Stimulated activated naive CD8-positive, alpha-beta T cell treated with anti-CD3 and anti-CD28 coated beads, Interleukin-15, Interleukin-2, amounts not matched to agents 100 ng/mL and 50 ng/mL, for 24 hours (primary cell): Measurements from ENCODE around the gene DRGX.

ENCODE experiments used
- H3K27ac Mint-ChIP-seq: one replicate; pipeline ENCODE4 v1.8.0; 2021; ENCODE audit warnings: mild to moderate bottlenecking, mixed read lengths
- H3K27me3 Mint-ChIP-seq: one replicate; pipeline ENCODE4 v1.8.0; 2021; ENCODE audit warnings: mixed read lengths
- H3K36me3 Mint-ChIP-seq: one replicate; pipeline ENCODE4 v1.8.0; 2021; ENCODE audit warnings: low read depth, mixed read lengths
- H3K4me1 Mint-ChIP-seq: one replicate; pipeline ENCODE4 v1.8.0; 2021; ENCODE audit warnings: low read depth, mixed read lengths
- H3K4me3 Mint-ChIP-seq: one replicate; pipeline ENCODE4 v1.8.0; 2021; ENCODE audit warnings: mild to moderate bottlenecking, mixed read lengths
- H3K9me3 Mint-ChIP-seq: one replicate; pipeline ENCODE4 v1.8.0; 2021; ENCODE audit warnings: mixed read lengths

Gene DRGX

DNA sequence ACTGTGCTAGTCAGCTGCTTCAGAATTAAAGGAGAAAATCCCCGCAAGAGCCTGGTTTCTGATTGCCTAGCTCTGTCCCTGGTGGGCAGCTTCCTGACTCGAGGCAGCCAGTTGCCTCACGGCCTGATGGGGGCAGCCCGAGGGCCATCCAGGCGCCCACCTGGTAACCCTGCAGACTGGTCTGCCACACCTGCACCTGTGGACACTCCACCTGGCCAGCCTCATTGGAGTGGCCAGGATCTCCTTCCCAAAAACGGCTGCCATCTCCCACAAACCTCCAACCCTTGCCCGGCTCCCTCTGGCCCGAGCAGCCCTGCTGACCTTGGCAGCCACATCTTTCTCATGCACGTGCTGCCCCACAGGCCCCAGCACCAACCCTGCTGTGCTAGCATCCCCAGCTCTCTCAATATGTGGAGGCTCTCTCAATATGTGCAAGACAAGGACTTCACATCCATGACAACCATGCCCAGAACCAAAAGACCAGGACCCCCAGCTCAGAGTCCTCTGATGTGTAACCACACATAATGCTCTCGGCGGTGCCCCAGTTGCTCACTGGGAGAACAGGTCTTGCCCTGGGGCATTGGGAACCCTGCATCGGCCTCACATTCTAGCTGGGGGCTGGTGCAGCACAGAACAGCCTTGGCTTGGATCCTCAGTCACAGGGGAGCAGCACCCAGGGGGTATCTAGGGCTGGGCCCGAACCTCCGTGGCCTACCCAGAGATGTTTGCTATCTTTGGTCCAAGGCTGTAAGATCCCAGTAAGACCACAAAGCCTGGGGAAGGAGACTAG is 14.6 kb downstream of the DRGX start:
- Mint-ChIP-seq H3K4me1 (no peaks in the 10 kb centered on the region), H3K4me3 (no peak overlapping the region), H3K27ac (no peak overlapping the region), H3K27me3 (peaks cover 4% of the 10 kb centered on the region), H3K36me3 (no peaks in the 10 kb centered on the region), H3K9me3 (no peaks in the 10 kb centered on the region)

DNA sequence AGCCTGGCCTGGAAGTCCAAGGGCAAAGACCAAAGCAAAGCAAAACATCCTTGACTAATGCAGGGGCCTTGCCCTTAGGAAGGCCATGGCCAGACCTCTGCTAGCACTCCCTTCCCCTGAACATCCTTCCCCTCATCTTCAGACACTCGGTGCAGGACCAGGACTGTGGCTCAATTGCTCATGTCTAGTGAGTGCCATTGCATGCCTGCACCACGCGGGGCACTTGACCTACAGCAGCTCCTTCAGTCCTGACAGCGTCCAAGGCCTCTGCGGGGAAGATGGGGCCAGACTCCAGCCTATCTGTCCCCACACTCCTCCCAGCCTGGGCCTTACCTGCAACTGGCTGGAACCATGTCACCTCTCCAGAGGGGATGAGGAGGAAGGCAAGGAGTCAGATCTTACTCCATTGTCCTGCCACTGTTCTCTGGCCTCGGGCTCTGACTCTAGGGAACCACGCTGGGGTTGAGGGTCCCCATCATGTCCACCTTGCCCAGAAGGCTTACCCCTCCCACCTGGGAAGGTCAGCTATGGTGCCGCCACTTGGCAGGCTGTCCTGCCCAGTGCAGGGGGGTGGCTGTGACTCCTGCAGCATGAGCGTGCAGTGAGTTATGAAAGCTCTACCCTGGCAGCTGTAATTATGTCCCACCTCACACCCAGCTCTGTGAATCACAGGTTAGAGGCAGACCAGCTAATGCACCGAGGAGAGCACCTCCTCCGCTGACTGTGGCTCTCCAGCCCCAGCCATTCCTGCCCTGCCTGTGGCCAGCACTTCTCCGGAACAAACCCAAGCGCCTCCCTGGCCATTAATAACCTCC is 16.1 kb downstream of the DRGX start:
- no peaks in the 10 kb centered on the region for H3K4me1 Mint-ChIP-seq
- H3K36me3 Mint-ChIP-seq: no peaks in the 10 kb centered on the region
- no peak overlapping the region for H3K4me3 Mint-ChIP-seq
- H3K27me3 Mint-ChIP-seq: no peaks in the 10 kb centered on the region
- no peaks in the 10 kb centered on the region for H3K9me3 Mint-ChIP-seq
- no peak overlapping the region for H3K27ac Mint-ChIP-seq

DNA sequence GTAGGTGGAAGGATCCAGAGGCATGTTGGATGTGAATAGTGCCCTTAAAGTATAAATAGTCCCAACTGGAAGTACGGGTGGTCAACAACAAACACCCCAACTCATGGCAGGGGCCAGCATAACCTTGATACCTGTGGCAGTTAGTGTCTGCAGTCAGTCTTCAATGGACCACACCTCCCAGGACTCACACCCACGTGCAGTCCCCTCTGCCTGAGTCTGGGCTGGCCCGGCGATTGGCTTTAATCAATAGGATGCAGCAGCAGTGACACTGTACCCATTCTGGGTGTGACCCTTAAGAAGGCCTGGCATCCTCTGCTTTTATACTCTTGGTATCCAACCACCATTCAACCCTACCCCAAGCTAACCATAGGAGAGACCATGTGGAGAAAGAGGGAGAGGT is 18.6 kb downstream of the DRGX start:
- H3K4me1 Mint-ChIP-seq: no peaks in the 10 kb centered on the region
- H3K27ac Mint-ChIP-seq: no peak overlapping the region
- H3K4me3 Mint-ChIP-seq: no peak overlapping the region
- H3K9me3 Mint-ChIP-seq: no peaks in the 10 kb centered on the region
- H3K36me3 Mint-ChIP-seq: no peaks in the 10 kb centered on the region
- peaks cover 9% of the 10 kb centered on the region for H3K27me3 Mint-ChIP-seq

DNA sequence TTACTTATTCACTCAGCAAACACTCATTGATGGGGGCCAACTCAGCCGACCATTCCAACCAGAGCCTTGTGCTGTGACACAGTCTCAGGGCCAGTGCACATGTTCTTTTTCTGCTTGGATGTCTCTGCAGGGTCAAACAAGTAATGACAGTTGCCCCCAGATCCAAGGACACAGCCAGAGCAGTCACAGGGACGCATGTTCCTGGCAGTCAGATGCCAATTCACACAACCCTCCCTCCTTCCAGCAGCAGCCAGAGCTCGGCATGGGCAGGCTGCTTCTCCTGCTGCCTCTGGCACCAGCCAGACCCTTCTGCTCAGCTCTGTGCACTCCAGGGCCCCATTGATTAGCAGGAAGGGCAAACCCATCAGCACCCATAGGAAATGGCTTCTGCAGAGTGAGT is 20.3 kb downstream of the DRGX start:
- peaks cover 17% of the 10 kb centered on the region for H3K27me3 Mint-ChIP-seq
- no peaks in the 10 kb centered on the region for H3K4me1 Mint-ChIP-seq
- H3K27ac Mint-ChIP-seq: no peak overlapping the region
- no peaks in the 10 kb centered on the region for H3K9me3 Mint-ChIP-seq
- H3K36me3 Mint-ChIP-seq: no peaks in the 10 kb centered on the region
- H3K4me3 Mint-ChIP-seq: no peak overlapping the region

DNA sequence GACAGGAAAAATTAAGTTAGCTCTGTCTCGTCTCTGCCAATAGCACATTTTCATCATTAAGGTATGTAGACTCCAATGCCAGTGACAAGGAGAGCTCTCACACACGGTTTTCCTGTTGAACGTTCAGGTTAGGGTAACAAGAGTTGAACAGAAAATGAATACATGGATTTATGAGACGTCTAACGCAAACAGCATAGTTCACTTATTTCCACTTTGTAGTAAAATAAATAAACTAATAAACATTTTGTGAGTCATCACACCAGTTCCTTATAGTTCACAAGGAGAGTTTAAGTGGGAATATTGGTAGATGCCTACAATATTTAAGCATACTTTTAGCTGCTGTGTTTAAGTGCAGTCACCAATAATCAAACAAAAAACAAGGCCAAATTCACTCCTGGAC is 21.1 kb downstream of the DRGX start:
- Mint-ChIP-seq H3K27me3 (peaks cover 17% of the 10 kb centered on the region), H3K27ac (no peak overlapping the region), H3K4me1 (no peaks in the 10 kb centered on the region), H3K9me3 (no peaks in the 10 kb centered on the region), H3K4me3 (no peak overlapping the region), H3K36me3 (no peaks in the 10 kb centered on the region)

DNA sequence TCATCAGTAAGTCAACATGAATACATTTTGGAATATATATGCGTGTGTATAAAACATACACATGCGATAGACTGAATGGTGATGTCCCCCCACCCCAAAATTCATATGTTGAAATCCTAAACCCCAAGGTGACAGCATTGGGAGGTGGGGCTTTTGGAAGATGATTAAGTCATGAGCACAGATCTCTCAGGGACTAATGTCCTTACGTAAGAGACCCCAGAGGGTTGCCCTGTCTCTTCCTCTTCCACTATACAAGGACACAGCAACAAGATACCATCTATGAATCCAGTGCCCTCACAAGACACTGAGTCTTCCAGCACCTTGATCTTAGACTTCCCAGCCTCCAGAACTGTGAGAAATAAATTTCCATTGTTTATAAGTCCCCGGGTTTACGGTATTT is 22.5 kb downstream of the DRGX start:
- Mint-ChIP-seq H3K9me3 (no peaks in the 10 kb centered on the region), H3K27ac (no peak overlapping the region), H3K27me3 (peaks cover 17% of the 10 kb centered on the region), H3K4me3 (no peak overlapping the region), H3K4me1 (no peaks in the 10 kb centered on the region), H3K36me3 (no peaks in the 10 kb centered on the region)

DNA sequence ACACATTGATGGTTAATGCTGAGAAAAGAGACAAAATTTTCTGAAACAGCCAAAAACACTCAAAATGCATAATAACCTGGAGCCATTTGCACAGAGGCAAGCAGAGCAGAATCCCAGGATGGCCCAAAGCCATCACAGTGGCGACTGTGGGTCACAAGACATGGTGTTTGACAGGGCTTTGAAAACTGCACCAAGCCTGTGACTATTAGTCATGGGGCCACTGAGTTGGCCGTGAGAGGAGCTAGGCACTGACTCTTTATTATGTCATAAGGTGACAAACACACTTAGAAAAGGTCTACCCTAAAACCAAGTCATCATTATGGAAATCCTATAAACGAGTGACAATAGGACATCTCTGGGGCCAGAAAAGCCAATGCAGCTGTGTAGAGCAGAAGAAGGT is 23.9 kb downstream of the DRGX start:
- H3K4me3 Mint-ChIP-seq: no peak overlapping the region
- H3K27ac Mint-ChIP-seq: no peak overlapping the region
- no peaks in the 10 kb centered on the region for H3K9me3 Mint-ChIP-seq
- H3K36me3 Mint-ChIP-seq: no peaks in the 10 kb centered on the region
- no peaks in the 10 kb centered on the region for H3K4me1 Mint-ChIP-seq
- H3K27me3 Mint-ChIP-seq: peaks cover 17% of the 10 kb centered on the region

DNA sequence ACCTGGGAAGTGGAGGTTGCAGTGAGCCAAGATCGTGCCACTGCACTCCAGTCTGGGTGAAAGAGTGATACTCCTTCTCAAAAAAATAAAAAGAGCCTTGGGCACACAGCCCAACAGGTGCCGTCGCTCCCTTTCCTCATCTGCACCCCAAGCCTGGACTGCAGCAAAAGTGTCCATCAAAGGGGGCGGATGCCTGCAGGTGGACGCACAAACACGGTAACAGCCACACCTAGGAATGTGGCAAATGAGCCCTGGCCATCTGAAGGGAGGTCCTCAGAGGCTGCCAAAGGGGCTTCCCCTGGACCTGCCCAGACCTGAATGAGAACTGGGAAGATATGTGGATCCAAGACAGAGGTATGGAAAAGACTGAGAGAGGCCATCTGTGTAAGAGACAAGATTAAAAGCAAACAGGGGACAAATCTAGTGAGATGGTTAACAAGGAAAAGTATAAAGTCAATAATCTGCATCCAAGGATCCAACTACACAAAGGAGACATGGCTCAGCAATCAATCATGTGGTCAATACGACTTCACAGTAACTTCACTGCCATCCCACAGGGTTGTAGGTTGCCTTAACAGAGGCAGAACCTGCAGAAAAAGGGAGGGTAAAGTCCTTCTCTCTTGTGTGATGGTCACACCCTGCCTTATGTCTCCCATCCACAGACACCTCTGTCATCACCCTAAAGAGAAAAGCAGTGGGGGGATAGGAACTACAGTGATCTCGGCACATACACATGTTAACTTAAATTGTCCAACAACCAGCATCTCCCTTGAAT is 25.4 kb downstream of the DRGX start:
- no peaks in the 10 kb centered on the region for H3K36me3 Mint-ChIP-seq
- H3K27me3 Mint-ChIP-seq: peaks cover 17% of the 10 kb centered on the region
- no peaks in the 10 kb centered on the region for H3K4me1 Mint-ChIP-seq
- H3K4me3 Mint-ChIP-seq: no peak overlapping the region
- H3K9me3 Mint-ChIP-seq: no peaks in the 10 kb centered on the region
- H3K27ac Mint-ChIP-seq: no peak overlapping the region

DNA sequence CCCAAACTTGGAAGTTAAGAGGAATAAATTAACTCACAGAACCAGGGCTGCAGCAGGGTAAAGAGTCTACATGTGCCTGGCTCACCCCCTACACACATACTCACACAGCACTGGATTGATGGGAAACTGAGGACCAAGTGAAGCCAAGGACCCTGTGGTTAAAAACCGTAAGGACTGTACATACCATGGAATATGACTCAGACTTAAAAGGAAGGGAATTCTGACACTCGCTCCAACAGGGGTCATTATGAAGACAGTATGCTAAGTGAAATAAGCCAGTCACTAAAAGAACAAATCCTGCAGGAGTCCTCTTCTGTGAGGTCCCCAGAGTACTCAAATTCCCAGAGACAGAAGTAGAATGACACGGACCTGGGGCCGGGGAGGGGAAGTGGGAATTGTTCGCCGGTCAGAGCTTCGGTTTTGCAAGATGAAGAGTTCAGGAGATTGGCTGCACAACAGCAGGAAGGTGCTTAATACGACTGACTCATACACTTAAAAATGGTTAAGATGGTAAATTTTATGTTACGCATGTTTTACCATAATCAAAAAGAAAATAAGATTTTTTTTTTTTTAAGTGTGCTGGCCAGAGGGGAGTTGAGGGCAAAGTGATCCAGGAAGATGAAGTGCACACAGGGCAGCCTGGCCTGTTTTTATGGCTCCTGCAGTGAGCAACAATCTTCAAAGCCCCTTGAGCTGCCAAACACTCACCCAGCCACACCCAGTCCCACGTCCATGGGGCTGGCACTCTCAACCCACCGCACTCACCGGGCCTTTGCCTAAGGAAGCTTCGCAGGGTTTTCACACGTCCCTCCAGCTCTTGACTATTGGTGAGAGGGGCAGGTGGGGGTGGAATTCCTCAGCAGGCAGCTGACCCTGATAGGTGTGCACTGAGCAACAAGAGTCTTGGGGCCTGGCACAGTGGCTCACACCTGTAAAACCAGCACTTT is 26.4 kb downstream of the DRGX start:
- no peaks in the 10 kb centered on the region for H3K9me3 Mint-ChIP-seq
- H3K36me3 Mint-ChIP-seq: no peaks in the 10 kb centered on the region
- H3K4me3 Mint-ChIP-seq: no peak overlapping the region
- no peak overlapping the region for H3K27ac Mint-ChIP-seq
- no peaks in the 10 kb centered on the region for H3K4me1 Mint-ChIP-seq
- H3K27me3 Mint-ChIP-seq: peaks cover 17% of the 10 kb centered on the region

DNA sequence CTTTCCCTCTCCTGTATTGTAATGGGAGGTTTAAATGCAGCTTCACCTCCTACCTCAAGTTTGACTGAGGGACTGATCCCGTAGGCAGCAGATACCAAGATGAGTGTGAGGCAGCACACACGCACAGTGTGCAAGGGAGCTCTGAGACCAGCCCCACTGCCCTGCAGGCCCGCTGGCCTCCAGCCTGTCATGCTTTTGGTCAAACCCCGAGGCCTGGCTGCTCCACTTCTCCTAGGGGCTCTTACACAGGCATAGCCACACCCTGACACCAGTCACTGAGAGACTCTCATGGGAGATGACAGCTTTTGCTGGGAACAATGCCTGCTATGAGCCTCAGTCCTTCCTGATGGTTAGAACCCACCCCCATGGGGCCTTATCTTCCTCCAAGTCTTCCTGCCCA is 27.6 kb downstream of the DRGX start:
- Mint-ChIP-seq H3K9me3 (no peaks in the 10 kb centered on the region), H3K4me3 (no peak overlapping the region), H3K4me1 (no peaks in the 10 kb centered on the region), H3K27ac (no peak overlapping the region), H3K27me3 (peaks cover 12% of the 10 kb centered on the region), H3K36me3 (no peaks in the 10 kb centered on the region)

DNA sequence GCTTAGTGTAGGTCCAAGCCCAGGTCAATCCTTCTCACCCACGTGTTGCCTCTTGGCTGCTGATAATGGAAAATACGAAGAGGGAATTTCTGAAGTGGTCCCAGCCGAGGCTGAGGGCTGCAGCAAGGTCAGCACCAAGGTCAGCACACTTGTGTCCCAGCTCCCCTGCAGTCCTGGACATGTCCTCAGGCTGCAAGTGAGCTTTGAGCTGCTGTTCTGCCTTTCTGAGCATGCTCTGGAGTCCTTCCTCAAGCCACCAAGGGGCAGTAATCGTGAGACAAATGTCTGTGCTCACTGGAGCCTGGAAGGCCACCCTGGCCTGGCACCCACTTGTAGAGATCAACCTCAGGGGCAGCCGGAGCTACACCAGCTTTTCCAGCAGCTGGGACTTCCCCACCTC is 28.3 kb downstream of the DRGX start:
- no peaks in the 10 kb centered on the region for H3K9me3 Mint-ChIP-seq
- peaks cover 10% of the 10 kb centered on the region for H3K27me3 Mint-ChIP-seq
- H3K27ac Mint-ChIP-seq: no peak overlapping the region
- H3K36me3 Mint-ChIP-seq: no peaks in the 10 kb centered on the region
- H3K4me1 Mint-ChIP-seq: peaks cover 3% of the 10 kb centered on the region
- no peak overlapping the region for H3K4me3 Mint-ChIP-seq

DNA sequence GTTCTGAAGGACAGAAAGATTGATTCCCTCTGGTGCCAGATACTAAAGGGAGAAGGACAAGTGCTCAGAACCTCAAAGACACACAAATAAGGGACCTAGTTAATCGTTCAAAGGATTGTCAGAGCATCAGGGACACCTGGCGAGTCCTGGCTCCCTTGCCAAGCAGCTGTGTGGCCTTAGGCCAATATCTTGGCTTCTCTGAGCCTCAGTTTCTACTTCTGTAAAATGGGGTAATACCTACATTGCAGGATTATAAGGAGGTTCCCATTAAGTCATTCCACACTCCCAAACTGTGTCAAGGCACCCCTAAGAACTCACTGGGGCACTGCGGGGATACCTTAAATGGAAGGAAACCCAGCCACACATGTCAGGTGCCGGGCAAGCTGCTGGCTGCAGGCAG is 29.4 kb downstream of the DRGX start:
- no peak overlapping the region for H3K27ac Mint-ChIP-seq
- peaks cover 3% of the 10 kb centered on the region for H3K4me1 Mint-ChIP-seq
- H3K4me3 Mint-ChIP-seq: no peak overlapping the region
- no peaks in the 10 kb centered on the region for H3K9me3 Mint-ChIP-seq
- peaks cover 3% of the 10 kb centered on the region for H3K27me3 Mint-ChIP-seq
- no peaks in the 10 kb centered on the region for H3K36me3 Mint-ChIP-seq

DNA sequence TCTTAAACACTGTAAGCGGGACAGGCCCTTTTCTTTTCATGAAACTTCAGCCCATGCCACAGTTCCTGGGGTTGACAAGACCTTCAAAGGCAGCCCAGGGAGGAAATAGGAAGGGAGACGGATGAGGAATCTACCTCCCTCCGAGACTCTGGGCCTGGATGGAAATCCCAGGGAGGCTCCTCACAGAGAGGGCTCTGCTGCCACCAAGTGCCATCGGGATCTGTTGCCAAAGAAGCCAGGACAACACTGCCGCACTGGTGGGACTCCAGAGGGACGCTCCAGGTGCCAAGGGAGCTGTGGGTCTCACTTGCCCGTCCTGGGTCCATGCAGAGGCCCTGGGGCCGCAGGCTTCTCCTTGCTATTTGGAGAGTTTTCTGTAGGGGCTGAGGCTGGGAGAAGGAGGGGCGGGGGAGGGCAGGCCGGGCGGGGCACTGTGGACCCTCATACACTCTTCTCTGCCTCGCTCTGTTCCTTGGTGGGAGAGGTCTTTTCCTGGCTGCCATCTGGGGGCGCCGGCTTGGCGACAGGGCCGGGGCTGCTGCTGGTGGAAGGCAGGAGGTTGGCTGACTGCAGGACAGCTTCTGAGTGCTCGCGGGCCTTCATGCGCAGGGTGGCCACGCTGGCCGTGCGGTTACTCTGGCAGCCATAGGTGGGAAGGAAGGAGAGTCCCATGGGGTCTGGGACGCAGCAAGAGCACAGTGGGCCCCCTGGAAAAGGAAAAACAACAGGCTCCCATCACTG is 30.0 kb downstream of the DRGX start:
- Mint-ChIP-seq H3K9me3 (no peaks in the 10 kb centered on the region), H3K4me1 (peaks cover 3% of the 10 kb centered on the region), H3K4me3 (no peak overlapping the region), H3K27me3 (peaks cover 2% of the 10 kb centered on the region), H3K27ac (no peak overlapping the region), H3K36me3 (no peaks in the 10 kb centered on the region)

DNA sequence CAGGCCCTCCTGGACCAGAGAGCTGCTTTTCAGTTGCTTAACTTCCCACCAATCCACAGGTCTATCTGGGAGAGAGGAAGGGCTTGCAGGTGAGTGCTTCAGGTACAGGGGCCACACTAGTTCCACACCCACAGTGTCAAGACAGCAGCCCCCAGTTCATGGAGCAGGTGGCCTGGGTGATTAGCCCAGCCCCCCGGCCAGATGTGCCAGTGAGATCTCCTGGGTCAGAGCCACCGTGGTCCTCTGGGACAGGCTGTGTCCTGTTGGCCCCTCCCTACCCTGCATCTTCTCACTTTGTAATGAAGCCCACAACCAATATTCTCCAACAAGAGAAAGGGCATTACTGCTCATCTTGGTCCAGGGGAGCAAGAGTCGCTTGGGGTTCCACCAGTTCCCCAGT is 30.6 kb downstream of the DRGX start:
- no peaks in the 10 kb centered on the region for H3K27me3 Mint-ChIP-seq
- no peak overlapping the region for H3K4me3 Mint-ChIP-seq
- H3K36me3 Mint-ChIP-seq: no peaks in the 10 kb centered on the region
- peaks cover 3% of the 10 kb centered on the region for H3K4me1 Mint-ChIP-seq
- no peak overlapping the region for H3K27ac Mint-ChIP-seq
- H3K9me3 Mint-ChIP-seq: no peaks in the 10 kb centered on the region
